GM12875 (cell line): ENCODE measurements around the gene SORCS2.

Source experiments
- H3K4me3 ChIP-seq: one replicate; pipeline ENCODE4 v1.5.1; 2011; ENCODE audit warnings: low read depth, low read length, control low read depth
- TF ChIP-seq, protein P1 (sequence below): IDR thresholded peaks from 2 replicates; pipeline ENCODE4 v1.5.1; 2011; ENCODE audit warnings: low read depth, mild to moderate bottlenecking, control low read depth, inconsistent platforms, low read length, moderate library complexity, borderline replicate concordance; ENCODE audit not compliant: insufficient read depth

Gene SORCS2

DNA sequence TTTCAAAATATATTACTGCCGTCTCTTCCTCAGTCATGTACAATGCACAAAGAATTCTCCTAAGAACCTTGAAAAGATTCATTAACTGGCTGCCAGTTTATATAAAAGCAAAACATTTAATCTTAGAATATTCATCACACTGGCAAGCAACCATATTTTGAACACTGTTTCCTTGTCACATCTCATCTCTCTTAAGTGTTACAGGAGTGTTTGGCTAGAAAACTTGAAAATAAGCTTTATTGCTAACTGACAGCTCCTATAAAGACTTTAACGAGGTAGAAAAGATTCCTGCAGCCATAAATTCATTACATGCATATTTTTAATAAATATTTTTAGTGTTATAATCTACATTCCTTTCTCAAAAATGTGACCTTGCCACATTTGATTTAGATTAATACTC, 597.7 kb downstream of the SORCS2 start:
- TF ChIP-seq, protein P1, sequence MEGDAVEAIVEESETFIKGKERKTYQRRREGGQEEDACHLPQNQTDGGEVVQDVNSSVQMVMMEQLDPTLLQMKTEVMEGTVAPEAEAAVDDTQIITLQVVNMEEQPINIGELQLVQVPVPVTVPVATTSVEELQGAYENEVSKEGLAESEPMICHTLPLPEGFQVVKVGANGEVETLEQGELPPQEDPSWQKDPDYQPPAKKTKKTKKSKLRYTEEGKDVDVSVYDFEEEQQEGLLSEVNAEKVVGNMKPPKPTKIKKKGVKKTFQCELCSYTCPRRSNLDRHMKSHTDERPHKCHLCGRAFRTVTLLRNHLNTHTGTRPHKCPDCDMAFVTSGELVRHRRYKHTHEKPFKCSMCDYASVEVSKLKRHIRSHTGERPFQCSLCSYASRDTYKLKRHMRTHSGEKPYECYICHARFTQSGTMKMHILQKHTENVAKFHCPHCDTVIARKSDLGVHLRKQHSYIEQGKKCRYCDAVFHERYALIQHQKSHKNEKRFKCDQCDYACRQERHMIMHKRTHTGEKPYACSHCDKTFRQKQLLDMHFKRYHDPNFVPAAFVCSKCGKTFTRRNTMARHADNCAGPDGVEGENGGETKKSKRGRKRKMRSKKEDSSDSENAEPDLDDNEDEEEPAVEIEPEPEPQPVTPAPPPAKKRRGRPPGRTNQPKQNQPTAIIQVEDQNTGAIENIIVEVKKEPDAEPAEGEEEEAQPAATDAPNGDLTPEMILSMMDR: no peak
- H3K4me3 ChIP-seq: no peak overlapping the region

DNA sequence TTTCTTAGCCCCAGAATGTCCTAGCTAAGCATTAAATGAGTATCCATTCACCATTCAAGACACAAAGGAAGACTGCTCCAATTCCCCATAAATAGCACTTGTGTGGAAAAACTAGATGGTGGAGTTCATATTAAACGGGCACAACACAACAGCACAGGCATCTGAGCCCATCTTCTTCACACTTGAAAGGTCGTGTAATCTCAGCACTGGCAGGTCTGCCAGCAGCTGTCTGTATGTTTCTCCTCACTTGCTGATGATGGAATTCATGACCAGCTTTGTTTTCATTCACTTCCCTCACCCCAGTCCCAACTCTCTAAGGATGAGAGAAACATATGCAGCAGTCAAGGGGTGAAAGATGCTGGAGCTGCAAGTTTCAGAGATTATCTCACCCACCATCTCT, 598.7 kb downstream of the SORCS2 start:
- no peak overlapping the region for H3K4me3 ChIP-seq
- TF ChIP-seq, protein P1: no peak
